GM12891 (cell line): ENCODE results near the gene HSH2D.

Source experiments
- DNase-seq: peaks from one replicate; pipeline ENCODE4 v3.0.0; 2011; ENCODE audit warnings: low spot score; ENCODE audit not compliant: insufficient read length
- FAIRE-seq: peaks from 2 replicates; lab custom pipeline; 2011; peaks lifted over from hg19 to GRCh38; lab: Jason Lieb, UNC
- PAX5 ChIP-seq: IDR thresholded peaks from 2 replicates; pipeline ENCODE4 v1.6.1; 2011; ENCODE audit warnings: low read length, moderate library complexity, mild to moderate bottlenecking; ENCODE audit not compliant: insufficient read depth, severe bottlenecking
- POLR2A ChIP-seq: IDR thresholded peaks from 2 replicates; pipeline ENCODE4 v1.6.1; 2011; ENCODE audit warnings: low read depth, low read length, control low read depth
- POLR2AphosphoS5 ChIP-seq: IDR thresholded peaks from 2 replicates; pipeline ENCODE4 v1.6.1; 2011; ENCODE audit warnings: low read depth, low read length, control low read depth
- POU2F2 ChIP-seq: IDR thresholded peaks from 2 replicates; pipeline ENCODE4 v1.6.1; 2011; ENCODE audit warnings: low read depth, mild to moderate bottlenecking, control low read depth, low read length, moderate library complexity
- SPI1 ChIP-seq: IDR thresholded peaks from 2 replicates; pipeline ENCODE4 v1.6.1; 2011; ENCODE audit warnings: low read depth, low read length, control low read depth
- TAF1 ChIP-seq: IDR thresholded peaks from 2 replicates; pipeline ENCODE4 v1.6.1; 2011; ENCODE audit warnings: low read depth, low read length, control low read depth

The HSH2D gene

GRCh38 chr19:16188521-16188920 lies 45.0 kb downstream of the HSH2D start:
- TF ChIP-seq PAX5 (no peak), POU2F2 (no peak), TAF1 (no peak), POLR2A (no peak), SPI1 (no peak), POLR2AphosphoS5 (no peak)
- DNase-seq (no peak), FAIRE-seq (no peak)

GRCh38 chr19:16190198-16190597 lies 46.7 kb downstream of the HSH2D start:
- FAIRE-seq (no peak), DNase-seq (no peak)
- TF ChIP-seq POLR2A (no peak), PAX5 (no peak), POLR2AphosphoS5 (no peak), POU2F2 (no peak), TAF1 (no peak), SPI1 (no peak)

- TF ChIP-seq POLR2A (no peak), TAF1 (no peak), POLR2AphosphoS5 (no peak), POU2F2 (no peak), PAX5 (no peak), SPI1 (no peak)
- DNase-seq (no peak), FAIRE-seq (no peak)
Measured at GRCh38 chr19:16190736-16191135, 47.3 kb downstream of the HSH2D start.

GRCh38 chr19:16191216-16191908 lies 47.9 kb downstream of the HSH2D start:
- FAIRE-seq (no peak), DNase-seq (no peak)

GRCh38 chr19:16193466-16193865 lies 50.0 kb downstream of the HSH2D start:
- no peak for TF ChIP-seq PAX5
- no peak for TF ChIP-seq TAF1
- TF ChIP-seq SPI1 = no peak
- no peak for TF ChIP-seq POU2F2
- no peak for TF ChIP-seq POLR2AphosphoS5
- TF ChIP-seq POLR2A = no peak
- DNase-seq (no peak), FAIRE-seq (no peak)

More at GRCh38 chr19:16191216-16191908, 47.9 kb downstream of the HSH2D start:
- TF ChIP-seq POU2F2 (no peak), PAX5 (no peak), SPI1 (no peak), TAF1 (no peak), POLR2AphosphoS5 (no peak), POLR2A (no peak)

- DNase-seq (no peak), FAIRE-seq (no peak)
- TF ChIP-seq POU2F2 = no peak
- TF ChIP-seq POLR2A = no peak
- no peak for TF ChIP-seq TAF1
- TF ChIP-seq POLR2AphosphoS5 = no peak
Measured at GRCh38 chr19:16197188-16197621, 53.7 kb downstream of the HSH2D start.

- TF ChIP-seq POLR2A (peak; percentile 87), POLR2AphosphoS5 (peak; percentile 84), PAX5 (no peak), TAF1 (no peak; the same call in 1 of the 2 replicates), POU2F2 (peak; percentile 59; the same call in 1 of the 2 replicates), SPI1 (peak; percentile 47)
- FAIRE-seq (peak; percentile 96), DNase-seq (peak; percentile 99)
Measured at GRCh38 chr19:16197622-16198369, 54.3 kb downstream of the HSH2D start, which contains the start of gene AP1M1. Gene AP1M1 (plus strand): TSS chr19:16197911. CDS start chr19:16198027, 116 bp downstream.

GRCh38 chr19:16198370-16198651 lies 54.8 kb downstream of the HSH2D start:
- TF ChIP-seq POU2F2 (no peak), TAF1 (no peak), POLR2A (no peak), SPI1 (no peak), POLR2AphosphoS5 (no peak), PAX5 (no peak)
- DNase-seq = no peak
- no peak for FAIRE-seq

- DNase-seq (no peak), FAIRE-seq (no peak)
- no peak for TF ChIP-seq PAX5
- TF ChIP-seq TAF1 = no peak
- no peak for TF ChIP-seq SPI1
Measured at GRCh38 chr19:16199275-16199932, 55.9 kb downstream of the HSH2D start.
